NCI-H1436 (cell line): ENCODE results near the gene PRKD2.

Source experiments
- DNase-seq: peaks from one replicate; lab custom pipeline; 2025; lab: John Stamatoyannopoulos, UW

The PRKD2 gene

DNA sequence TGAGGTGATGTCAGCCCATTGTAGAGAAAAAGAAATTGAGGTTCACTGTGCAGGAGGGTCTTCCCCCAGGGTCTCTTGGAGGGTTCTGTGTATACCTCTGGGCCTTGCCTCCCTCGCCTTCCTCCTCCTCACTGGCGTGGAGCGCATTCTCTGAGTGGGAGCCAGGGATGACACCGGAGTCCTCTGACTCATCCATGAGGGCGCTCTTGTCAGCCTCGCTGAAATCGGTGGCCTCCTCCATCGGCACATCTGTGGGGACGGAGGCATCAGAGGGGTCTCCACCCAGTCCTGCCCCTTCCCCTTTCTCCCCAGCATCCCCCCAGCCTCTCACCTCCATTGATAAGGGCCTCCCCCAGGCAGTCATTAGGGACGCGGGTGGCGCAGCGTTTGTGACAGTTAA is 16.2 kb downstream of the PRKD2 start:
- DNase-seq = no peak

- DNase-seq = no peak
Measured at GRCh38 chr19:46698395-46699321, 18.3 kb downstream of the PRKD2 start.

DNA sequence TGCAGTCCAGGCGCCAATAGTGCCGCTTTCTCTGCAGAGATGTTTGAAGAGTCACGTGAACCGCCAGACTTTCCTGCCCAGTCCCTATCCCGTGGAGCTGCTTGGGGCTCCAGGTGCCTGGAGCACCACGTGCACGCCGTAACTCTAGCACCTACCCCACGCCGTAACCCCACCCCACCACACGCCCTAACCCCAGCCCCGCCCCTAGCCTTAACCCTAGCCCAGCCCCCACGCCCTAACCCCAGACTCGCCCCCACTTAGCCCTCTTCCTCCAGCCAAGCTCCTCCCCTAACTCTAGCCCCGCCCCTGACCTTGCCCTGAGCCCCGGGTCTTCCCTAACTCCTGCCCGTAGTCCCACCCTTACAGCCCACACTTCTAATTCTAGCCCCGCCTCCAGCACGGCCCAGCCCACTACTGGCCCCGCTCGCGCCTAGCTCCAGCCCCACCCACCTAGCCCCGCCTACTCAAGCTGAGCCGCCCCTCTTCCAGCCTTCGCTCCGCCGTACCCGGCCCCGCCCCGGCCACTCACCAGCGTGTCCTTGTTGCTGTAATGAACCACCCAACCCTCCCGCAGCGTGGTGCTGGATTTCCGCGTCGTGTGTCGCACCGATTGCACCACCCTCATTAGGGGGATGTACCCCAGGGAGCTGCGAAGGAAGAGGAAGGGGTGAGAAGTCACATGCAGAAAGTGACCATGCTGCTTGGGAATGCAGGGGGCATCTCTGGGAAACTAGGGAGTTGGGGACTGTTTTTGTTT is 19.5 kb downstream of the PRKD2 start:
- no peak for DNase-seq

- no peak for DNase-seq
Measured at GRCh38 chr19:46696866-46697203, 20.1 kb downstream of the PRKD2 start.

DNA sequence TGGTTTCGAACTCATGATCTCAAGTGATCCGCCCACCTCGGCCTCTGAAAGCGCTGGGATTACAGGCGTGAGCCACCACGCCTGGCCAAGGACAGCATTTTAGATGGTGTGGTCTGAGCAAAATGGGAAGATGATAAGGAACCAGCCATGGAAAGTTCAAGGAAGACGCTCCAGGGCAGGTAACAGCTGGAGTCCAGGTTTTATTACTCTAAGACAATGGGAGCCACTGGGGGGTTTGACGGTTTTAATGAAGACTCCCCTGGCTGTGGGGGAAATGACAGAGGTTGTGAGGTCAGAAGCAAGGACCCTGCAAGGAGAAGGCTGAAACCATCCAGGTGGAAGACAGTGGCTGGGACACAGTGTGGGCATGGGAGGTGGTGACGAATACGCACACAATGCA is 20.9 kb downstream of the PRKD2 start:
- no peak for DNase-seq

GRCh38 chr19:46693760-46694159 is 23.2 kb downstream of the PRKD2 start:
- no peak for DNase-seq

- no peak for DNase-seq
Measured at GRCh38 chr19:46692918-46693722, 23.8 kb downstream of the PRKD2 start.

DNA sequence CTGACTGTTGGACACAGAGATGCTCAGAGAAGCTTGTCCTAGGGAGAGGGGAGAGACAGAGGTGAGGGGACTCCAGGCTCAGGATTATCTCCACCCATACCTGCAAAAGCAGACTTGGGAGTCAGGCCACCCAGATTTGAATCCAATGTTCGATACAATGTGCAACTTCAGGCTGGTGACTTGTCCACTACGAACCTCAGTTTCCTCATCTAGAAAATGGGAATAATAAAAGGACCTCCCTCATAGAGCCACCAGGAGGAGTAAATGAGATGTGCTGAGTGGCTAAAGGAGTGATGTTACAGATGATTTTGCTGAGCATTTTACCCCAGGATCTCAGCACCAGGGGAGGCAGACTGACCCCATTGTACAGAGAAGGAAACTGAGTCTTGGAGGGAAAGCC is 25.0 kb downstream of the PRKD2 start:
- no peak for DNase-seq

- no peak for DNase-seq
Measured at GRCh38 chr19:46691104-46691503, 25.8 kb downstream of the PRKD2 start.

GRCh38 chr19:46689358-46689757 is 27.6 kb downstream of the PRKD2 start:
- no peak for DNase-seq

- no peak for DNase-seq
Measured at GRCh38 chr19:46687438-46688145, 29.3 kb downstream of the PRKD2 start.

GRCh38 chr19:46685189-46685588 is 31.7 kb downstream of the PRKD2 start:
- DNase-seq = no peak

DNA sequence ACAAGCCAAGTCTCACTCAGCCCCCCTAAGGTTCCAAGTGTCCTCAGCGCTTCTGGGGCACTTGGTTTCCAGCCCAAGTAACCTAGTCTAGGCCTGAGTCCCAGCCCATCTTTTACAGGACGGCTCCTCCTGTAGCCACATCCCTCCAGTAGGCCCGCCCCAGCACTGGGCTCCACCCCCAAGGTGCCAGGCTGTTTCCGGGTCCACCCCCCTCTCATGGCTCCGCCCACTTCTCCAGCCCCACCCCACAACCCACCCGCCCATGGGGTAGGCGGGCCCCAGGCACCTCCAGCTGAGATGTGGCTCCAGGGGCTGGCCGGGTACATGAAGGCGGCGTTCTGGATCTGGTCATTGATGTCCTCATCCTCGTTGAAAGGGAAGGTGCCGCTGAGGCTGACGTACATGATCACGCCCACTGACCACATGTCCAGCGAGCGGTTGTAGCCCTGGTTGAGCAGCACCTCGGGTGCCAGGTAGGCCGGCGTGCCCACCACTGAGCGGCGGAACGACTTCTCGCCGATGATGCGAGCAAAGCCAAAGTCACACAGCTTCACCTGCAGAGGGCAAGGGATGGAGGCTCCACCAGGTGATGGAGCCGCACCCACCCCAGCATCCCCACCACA is 38.7 kb downstream of the PRKD2 start:
- DNase-seq = no peak

- DNase-seq = no peak
Measured at GRCh38 chr19:46674416-46675178, 42.3 kb downstream of the PRKD2 start.

GRCh38 chr19:46670813-46671212 is 46.1 kb downstream of the PRKD2 start:
- no peak for DNase-seq

- DNase-seq = no peak
Measured at GRCh38 chr19:46668662-46669061, 48.3 kb downstream of the PRKD2 start.

DNA sequence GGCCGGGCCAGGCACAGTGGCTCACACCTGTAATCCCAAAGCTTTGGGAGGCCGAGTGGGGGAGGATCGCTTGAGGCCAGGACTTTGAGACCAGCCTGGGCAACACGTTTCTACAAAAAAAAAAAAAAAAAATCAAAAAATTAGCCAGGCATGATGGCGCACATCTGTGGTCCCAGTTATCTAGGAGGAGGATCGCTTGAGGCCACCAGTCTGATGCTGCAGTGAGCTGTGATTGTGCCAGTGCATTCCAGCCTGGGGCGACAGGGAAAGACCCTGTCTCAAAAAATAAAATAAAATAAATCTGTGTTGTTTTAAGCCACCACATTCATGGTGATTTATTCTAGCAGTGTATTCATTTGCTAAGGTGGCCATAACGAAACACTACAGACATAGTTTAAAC is 51.8 kb downstream of the PRKD2 start:
- no peak for DNase-seq

DNA sequence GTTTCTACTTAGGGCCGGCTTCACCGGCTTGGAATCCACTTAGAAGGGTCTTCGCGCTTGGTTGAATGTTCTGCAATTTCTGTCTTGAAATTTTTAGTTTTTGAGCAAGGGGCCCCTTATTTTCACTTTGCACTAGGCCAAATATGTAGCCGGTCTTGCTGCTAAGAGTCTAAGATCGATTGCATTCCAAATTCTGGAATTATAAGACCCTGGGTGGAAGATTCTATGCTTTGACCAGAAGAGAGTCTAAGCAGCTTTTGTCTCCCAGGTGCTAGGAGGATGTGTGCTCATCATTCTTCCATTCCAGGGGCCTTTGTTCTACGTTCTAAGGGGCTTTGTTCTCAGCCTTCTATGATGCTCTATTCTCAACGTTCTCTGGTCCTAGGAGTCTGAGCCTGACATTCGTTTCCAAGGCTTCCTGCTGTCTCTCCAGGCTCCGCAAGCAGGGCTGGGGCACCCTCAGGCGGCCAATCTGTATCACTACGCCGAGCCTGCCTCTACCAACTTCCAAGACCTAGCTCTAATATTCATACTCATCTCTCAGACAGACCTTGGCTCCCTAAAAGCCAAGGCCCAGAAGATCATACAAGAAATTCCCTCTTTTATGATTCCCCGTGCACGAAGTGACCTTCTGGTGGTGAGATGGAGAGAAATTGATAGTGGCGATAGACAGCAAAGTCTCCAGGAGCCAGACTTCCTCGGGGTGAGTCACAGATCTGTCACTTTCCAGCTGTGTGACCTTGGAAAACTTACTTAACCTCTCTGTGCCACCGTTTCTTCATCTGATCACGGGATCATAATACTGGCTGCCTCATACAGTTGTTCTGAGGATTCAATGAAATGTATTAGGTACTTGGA is 55.0 kb downstream of the PRKD2 start:
- peak; percentile 85 for DNase-seq

DNA sequence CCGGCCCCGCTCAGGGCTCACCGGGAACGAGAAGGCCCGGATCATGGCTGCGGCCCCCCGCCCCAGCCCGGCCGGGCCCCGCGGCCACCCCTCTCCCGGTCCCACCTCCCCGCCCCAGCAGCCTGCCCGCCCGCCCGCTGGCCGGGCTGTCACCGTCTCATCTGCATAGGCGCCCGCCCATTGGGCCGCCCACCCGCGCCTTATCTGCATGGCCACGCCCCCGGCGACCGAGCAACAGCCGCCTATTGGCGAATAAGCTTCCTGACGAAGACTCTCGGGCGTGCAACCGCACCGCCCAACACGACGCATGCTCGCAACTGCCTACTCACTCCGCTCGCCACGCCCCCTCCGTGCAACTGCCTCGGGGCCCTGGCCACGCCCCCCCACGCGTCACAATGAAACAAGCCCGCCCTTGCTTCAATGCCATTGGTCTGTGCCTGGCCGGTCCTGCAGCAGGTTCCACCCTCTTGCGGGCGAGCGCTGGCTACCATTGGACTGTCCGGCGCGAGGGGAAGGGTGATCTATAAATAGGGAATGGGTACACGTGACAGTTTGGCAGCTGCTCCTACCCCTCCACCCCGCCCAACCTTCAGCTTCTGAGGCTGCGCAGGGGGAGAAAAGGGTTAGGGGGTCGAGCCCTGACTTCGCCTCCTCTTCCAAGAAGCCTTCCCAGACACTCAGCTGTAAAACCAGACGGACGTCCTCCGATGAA is 55.7 kb downstream of the PRKD2 start, which contains the start of gene DACT3:
Gene DACT3, minus strand, starts transcription at position 163 of the 712 bp plus-strand sequence. Its CDS starts 118 bp downstream, at position 45.
- DNase-seq = peak; percentile 100
